ENCODE data around the gene PITPNB.

DNA sequence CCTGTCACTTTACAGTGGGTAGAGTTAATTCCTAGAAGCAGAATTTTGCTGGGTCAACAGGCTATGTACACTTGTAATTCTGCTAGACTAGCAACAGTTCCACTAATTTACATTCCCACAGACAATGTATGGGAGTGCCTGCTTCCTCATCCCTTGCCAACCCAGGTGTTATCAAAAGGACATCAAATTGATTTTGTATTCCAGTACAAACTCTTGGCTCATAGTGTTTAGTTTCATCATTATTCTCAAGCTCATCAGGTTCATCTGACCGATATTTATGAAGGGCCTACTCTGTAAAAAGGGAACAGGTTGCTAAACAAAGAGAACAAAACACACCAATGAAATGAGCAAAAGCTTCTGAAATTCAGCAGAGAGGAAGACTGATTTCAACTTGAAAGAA is 30.7 kb downstream of the PITPNB start:
- TF ChIP-seq, protein P1, sequence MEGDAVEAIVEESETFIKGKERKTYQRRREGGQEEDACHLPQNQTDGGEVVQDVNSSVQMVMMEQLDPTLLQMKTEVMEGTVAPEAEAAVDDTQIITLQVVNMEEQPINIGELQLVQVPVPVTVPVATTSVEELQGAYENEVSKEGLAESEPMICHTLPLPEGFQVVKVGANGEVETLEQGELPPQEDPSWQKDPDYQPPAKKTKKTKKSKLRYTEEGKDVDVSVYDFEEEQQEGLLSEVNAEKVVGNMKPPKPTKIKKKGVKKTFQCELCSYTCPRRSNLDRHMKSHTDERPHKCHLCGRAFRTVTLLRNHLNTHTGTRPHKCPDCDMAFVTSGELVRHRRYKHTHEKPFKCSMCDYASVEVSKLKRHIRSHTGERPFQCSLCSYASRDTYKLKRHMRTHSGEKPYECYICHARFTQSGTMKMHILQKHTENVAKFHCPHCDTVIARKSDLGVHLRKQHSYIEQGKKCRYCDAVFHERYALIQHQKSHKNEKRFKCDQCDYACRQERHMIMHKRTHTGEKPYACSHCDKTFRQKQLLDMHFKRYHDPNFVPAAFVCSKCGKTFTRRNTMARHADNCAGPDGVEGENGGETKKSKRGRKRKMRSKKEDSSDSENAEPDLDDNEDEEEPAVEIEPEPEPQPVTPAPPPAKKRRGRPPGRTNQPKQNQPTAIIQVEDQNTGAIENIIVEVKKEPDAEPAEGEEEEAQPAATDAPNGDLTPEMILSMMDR (IDR thresholded peaks at IDR 0.05; ENCODE audit: low read length): no peak
- no peak for TF ChIP-seq EZH2phosphoT487 (IDR thresholded peaks at IDR 0.05; ENCODE audit: low read length)

All from MM.1S (cell line).